ENCODE results near the gene DMRT3.

DMRT3 gene

DNA sequence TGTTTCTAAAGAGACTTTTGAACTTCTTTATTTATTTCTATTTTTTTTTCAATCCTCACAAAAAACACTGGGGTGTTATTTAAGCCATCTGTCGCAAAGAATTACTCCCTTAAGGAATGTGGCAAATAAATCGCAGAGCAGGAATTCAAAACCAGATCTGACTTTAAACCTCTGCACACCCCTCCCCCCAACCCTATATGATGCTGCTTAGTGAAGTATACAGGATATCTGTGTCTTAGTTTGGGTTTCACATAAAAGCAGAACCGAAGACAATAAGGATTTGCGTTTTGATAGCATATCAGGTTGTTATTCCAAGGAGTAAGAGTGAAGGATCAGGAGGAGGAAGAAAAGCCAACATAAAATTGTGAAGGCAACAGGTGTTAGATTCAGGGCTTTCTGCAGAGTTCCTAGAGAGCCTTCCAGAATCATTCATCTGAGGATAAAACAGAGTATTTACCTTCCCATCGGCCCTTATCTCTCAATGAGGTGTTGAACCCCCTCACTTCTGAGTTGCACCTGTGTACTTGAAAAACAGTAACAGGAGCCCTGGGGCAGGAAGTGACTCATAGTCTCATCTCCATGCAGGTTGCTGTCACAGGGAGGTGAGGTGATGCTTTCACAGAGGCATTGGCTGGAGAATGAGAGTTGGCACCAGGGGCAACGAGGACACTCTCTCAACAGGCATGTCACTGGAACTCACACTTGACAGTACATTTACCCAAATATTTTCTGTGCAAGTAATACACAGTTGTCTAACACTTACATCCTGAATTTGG lies 33.5 kb upstream of the DMRT3 start:
- DNase-seq (ENCODE audit: low read depth), result no peak
- no peak overlapping the region for H3K4me3 ChIP-seq (ENCODE audit: control insufficient read depth, low read depth, low read length)
- TF ChIP-seq, protein P1, sequence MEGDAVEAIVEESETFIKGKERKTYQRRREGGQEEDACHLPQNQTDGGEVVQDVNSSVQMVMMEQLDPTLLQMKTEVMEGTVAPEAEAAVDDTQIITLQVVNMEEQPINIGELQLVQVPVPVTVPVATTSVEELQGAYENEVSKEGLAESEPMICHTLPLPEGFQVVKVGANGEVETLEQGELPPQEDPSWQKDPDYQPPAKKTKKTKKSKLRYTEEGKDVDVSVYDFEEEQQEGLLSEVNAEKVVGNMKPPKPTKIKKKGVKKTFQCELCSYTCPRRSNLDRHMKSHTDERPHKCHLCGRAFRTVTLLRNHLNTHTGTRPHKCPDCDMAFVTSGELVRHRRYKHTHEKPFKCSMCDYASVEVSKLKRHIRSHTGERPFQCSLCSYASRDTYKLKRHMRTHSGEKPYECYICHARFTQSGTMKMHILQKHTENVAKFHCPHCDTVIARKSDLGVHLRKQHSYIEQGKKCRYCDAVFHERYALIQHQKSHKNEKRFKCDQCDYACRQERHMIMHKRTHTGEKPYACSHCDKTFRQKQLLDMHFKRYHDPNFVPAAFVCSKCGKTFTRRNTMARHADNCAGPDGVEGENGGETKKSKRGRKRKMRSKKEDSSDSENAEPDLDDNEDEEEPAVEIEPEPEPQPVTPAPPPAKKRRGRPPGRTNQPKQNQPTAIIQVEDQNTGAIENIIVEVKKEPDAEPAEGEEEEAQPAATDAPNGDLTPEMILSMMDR (IDR thresholded peaks at IDR 0.05; ENCODE audit: control insufficient read depth, insufficient read depth, low read depth, low read length, missing control alignments), result no peak

DNA sequence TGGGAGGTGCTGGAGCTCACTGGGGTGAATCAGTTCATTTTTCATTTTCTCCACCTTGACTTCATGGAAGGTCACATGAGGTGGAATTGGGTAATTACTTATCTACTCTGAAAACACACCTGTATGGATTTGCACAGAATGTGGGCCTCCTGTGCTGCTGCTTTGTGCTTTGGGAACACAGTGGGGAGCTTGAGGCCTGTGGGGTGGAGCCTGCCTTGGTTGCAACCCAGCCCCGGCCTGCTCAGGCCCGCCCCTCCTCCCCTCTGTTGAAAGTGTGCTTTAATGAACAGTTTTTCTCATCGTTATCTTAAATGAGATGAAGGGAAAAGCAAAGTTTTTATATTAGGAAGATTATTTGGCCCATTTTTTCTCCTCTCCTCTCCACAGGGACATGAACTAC lies 28.5 kb upstream of the DMRT3 start:
- no peak overlapping the region for H3K4me3 ChIP-seq (ENCODE audit: control insufficient read depth, low read depth, low read length)
- no peak for DNase-seq (ENCODE audit: low read depth)
- TF ChIP-seq, protein P1 (IDR thresholded peaks at IDR 0.05; ENCODE audit: control insufficient read depth, insufficient read depth, low read depth, low read length, missing control alignments), result no peak

DNA sequence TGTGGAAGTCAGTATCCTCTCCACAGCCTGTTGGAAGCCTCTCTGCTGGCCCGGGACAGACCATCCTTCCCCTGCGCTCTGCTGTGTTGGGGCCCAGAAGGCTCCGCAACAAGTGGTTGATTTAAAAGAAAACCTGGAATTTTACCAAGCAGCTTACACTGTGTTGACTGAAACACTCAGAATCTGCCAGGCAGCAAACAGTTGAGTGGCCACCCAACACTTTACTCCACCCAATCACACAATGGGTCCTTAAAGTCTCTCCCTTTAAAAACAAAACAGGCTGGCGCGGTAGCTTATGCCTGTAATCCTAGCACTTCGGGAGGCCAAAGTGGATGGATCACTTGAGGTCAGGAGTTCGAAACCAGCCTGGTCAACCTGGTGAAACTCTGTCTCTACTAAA lies 28.0 kb upstream of the DMRT3 start:
- TF ChIP-seq, protein P1 (IDR thresholded peaks at IDR 0.05; ENCODE audit: control insufficient read depth, insufficient read depth, low read depth, low read length, missing control alignments), result no peak
- no peak for DNase-seq (ENCODE audit: low read depth)
- H3K4me3 ChIP-seq (ENCODE audit: control insufficient read depth, low read depth, low read length), result no peak overlapping the region

DNA sequence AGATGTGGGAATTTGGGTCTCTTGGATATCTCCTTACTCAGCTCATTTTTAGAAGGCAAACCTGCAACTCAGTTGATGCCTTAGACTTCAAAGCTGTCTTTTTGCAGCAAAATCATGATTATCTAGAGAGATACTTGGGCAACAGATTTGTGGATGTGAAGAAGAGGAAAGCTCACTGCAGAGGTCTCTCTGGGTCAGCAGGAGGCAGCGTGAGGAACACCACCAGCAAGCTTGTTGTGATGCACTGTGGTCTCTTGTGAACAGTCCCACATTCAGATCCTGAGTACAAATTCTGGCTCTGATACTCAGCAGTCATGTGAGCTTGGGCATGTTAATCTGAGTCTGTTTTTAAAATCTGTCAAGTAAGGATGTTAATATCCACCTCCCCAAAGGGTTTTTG lies 26.3 kb upstream of the DMRT3 start:
- TF ChIP-seq, protein P1 (IDR thresholded peaks at IDR 0.05; ENCODE audit: control insufficient read depth, insufficient read depth, low read depth, low read length, missing control alignments), result no peak
- no peak overlapping the region for H3K4me3 ChIP-seq (ENCODE audit: control insufficient read depth, low read depth, low read length)
- no peak for DNase-seq (ENCODE audit: low read depth)

DNA sequence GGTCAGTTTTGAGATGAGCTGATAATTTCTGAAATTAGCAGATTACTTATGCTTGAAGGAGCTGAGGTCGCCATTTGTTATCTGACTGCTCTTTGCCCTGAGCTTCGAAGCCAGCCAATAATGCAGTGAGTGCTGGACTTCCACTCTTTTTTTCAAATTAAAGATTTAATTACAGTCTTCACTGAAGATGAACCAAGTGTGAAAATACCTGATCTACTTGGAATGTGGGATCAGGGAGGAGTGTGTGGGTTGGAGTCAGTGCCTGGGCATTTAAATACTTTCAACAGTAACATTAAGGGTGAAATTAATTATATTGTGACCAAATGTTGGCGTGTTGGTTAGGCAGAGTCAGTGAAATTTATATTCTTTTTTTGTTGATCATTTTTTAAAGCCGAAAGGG lies 23.9 kb upstream of the DMRT3 start:
- TF ChIP-seq, protein P1 (IDR thresholded peaks at IDR 0.05; ENCODE audit: control insufficient read depth, insufficient read depth, low read depth, low read length, missing control alignments), result no peak
- no peak for DNase-seq (ENCODE audit: low read depth)
- H3K4me3 ChIP-seq (ENCODE audit: control insufficient read depth, low read depth, low read length), result no peak overlapping the region

DNA sequence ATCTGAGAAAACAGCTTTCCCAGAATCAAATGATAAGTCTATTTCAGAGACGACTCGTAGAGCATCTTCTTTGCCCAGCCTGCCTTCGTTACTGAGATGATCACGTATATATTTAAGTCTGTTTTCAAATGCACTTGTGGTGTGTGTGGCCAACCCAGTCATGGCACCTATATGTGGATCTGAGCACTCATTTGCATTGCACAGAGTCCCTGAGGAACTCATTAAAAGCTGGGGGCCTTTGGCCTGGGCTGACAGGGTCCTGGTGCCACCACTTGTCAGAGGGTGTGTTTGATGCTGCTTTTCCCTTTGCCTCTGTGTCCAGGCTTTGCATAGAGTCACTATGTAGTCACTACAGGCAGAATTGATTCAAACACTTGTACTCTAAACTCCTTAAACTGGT lies 17.4 kb upstream of the DMRT3 start:
- no peak for DNase-seq (ENCODE audit: low read depth)
- TF ChIP-seq, protein P1 (IDR thresholded peaks at IDR 0.05; ENCODE audit: control insufficient read depth, insufficient read depth, low read depth, low read length, missing control alignments), result no peak

More for the DNA sequence above, 17.4 kb upstream of the DMRT3 start:
- H3K4me3 ChIP-seq (ENCODE audit: control insufficient read depth, low read depth, low read length), result no peak overlapping the region
